LNCaP clone FGC (cell line): ENCODE results near the gene SEBOX.

Experiments
- DNase-seq: peaks from one replicate; pipeline ENCODE4 v3.0.0-alpha.2; 2011; ENCODE audit warnings: low read depth
- H3K4me3 ChIP-seq: 2 replicates; pipeline ENCODE4 v1.5.1; 2011; ENCODE audit warnings: mild to moderate bottlenecking, low read depth, low read length, control low read depth
- TF ChIP-seq, protein P1 (sequence below): IDR thresholded peaks from 2 replicates; pipeline ENCODE4 v1.5.1; 2012; ENCODE audit warnings: mild to moderate bottlenecking; ENCODE audit not compliant: control insufficient read depth, insufficient read depth; ENCODE audit errors: extremely low read depth

SEBOX gene

DNA sequence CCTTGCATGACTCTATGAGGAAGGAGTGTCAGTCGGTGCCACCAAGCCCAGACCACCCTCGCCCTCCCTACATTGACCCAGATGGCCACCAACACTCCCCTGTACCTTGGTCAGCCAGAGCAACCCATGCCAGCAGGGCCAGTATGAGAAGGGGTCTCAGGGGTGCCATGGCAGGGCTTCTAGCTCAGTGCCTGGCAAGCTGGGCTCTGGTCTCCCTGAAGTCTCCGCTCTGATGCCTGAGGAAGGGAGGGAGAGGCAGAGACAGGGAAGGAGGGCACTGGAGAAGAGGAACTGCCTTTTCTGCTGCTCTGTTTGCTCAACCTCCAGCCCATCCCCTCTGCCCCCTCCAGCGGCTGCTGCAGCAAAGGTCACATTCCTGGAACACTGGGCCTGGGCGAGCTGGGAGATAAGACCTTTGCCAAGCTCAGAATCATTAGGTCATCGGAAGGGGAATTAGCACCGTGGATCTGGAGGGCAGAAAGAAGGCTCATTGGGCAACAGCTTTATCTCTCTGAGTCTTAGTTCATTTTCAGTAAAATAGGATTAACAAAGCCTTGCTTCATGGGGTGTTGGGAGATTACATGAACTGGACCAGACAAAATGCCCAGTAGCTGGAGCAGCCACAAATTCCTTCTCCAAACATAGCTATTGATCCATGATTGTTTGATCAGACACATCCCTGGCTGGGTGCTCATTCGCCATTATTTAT is 5.2 kb upstream of the SEBOX start, which contains the start of gene VTN:
Gene VTN (minus strand): TSS at position 273 of the 709 bp plus-strand sequence. CDS start 104 bp downstream, at position 169.
- DNase-seq = no peak
- H3K4me3 ChIP-seq = no peak within 1 kb of the TSS
- TF ChIP-seq, protein P1, sequence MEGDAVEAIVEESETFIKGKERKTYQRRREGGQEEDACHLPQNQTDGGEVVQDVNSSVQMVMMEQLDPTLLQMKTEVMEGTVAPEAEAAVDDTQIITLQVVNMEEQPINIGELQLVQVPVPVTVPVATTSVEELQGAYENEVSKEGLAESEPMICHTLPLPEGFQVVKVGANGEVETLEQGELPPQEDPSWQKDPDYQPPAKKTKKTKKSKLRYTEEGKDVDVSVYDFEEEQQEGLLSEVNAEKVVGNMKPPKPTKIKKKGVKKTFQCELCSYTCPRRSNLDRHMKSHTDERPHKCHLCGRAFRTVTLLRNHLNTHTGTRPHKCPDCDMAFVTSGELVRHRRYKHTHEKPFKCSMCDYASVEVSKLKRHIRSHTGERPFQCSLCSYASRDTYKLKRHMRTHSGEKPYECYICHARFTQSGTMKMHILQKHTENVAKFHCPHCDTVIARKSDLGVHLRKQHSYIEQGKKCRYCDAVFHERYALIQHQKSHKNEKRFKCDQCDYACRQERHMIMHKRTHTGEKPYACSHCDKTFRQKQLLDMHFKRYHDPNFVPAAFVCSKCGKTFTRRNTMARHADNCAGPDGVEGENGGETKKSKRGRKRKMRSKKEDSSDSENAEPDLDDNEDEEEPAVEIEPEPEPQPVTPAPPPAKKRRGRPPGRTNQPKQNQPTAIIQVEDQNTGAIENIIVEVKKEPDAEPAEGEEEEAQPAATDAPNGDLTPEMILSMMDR = no peak

DNA sequence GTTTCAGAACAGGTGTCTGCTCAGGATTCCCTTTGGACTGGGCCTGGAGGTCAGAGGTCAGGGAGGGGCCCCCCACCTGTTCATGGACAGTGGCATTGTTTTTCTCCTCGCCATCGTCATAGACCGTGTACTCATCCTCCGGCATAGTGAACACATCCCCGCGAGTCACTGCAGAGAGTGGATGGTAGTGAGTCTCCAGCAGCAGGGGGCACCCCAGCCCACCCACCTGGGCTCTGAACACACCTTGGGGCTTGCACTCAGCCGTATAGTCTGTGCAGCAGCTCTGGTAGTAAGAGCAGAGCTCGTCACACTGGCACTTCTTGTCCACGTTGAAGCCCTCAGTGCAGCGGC is 4.7 kb upstream of the SEBOX start:
- no peak overlapping the region for H3K4me3 ChIP-seq
- TF ChIP-seq, protein P1 = no peak

DNA sequence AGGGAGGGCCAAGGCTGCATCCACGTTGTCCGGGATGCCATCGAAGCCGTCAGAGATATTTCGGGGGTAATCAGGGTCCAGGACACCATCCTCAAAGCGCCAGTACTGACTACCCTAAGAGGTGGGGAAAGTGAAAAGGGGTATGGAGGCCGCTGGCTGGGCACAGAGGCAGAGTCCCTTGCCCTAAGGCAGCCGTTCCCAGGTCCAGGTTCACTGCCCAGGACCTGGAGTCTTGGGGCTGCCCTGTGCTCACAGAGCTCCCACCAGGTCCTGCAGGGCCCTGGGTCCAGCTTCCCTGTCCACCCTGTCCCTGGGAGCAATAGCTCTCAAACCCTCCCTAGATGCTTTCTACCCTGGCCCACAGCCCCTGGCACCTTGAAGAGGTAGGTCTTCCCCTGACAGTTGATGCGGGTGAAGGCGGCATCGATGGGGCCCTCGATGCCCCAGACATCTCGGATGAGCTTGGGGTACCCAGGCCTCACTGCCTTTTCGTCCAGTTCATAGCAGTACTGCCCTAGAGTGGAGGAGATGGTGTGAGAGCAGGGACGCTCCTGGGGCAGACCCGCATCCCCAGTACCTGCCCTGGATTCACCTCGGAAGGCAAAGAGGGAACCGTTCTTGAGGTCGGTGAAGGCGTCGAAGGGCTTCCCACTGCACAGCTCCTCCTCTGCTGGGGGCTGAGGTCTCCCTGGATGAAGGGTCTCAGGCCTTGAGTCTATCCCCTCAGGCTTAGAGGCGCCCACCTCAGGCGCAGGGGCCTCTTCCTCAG is 4.1 kb upstream of the SEBOX start:
- H3K4me3 ChIP-seq = no peak overlapping the region
- DNase-seq = no peak
- TF ChIP-seq, protein P1 = no peak

More for the DNA sequence above, 4.7 kb upstream of the SEBOX start:
- DNase-seq = no peak

DNA sequence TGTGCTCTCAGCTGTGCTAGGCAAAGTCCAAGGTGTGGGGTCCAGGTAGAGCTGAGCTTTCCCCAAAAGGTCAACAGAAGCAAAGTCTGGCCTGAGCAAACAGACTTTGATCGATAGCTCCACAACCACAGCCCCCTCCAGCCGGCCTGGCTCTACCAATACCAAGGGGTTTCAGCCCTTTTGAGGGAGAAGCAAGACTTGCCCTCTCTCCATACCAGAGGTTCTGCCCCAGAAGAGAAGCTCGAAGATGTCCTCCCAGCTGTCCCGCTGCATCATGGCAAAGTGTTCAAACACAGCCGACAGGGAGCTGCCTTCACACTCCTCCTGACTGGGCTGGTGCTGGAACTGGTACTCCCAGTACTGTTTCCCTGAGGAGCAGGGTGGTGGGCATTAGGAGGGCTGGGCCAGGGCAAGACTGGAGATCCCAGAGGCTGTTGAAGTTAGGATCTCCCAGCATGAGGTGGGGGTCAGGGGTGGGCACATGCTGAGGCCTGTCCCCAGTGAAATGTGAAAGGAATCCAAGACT is 3.4 kb upstream of the SEBOX start:
- no peak overlapping the region for H3K4me3 ChIP-seq
- DNase-seq = no peak
- TF ChIP-seq, protein P1 = no peak

DNA sequence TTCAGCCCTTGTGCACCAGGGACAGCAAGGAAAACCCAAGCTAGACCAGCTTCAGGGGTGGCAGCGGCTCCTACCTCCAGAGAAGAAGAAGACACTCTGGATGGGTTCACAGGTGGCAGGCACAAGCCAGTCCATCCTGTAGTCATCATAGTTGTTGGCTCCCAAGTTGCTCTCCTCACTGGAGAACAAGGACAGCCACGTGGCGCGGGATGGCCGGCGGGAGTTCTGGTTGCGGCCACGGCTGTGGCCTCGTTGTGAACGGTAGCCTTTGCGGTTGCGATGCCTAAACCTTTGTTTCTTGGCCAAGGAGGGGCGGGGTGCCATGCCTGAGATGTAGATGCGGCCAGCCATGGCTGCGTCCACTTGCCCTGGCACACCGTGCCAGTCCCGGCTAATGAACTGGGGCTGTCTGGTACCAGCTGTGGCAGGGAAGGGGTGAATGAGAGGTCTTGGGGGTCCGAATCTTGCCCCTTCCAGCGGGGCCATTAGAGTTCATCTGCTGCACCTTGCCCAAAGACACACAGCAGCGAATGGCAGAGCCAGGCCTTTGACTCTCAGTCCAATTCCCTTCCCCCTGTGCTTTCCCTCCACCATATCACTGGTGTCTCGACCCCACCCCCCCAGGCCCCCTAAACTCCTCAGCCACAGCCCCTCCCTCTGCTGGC is 2.8 kb upstream of the SEBOX start:
- TF ChIP-seq, protein P1 = no peak
- H3K4me3 ChIP-seq = no peak overlapping the region
- DNase-seq = no peak

DNA sequence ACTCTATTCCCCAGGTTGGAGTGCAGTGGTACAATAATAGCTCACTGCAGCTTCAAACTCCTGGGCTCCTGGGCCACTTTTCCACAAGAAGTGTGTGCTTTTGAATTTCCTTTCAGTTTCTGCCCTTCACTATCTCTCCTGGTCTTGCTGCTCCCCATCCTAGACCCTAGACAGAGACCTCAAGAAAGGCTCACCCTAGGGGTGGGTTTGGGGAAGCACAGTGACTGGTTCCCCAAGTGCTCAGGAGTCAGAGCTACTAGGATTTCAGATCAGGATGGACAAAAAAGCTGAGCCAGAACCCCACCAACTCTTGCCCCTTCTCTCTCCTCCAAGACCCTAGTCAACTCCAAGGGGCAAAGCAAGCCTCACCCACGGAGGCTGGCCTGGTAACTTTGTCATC is 1.6 kb upstream of the SEBOX start:
- TF ChIP-seq, protein P1 = no peak
- no peak for DNase-seq
- no peak overlapping the region for H3K4me3 ChIP-seq
